A673 (cell line): ENCODE results near the gene EMCN. TPM values are rescaled to one million over a fixed set of nuclear protein-coding genes. Genes with fewer than 3 reads are reported as not detected.

Experiments
- BruUV-seq: library from RNA; stranded (reverse); fragments of 400-500 nt; replicated peaks from 2 replicates; lab custom pipeline; 2021; lab: Mats Ljungman, UMichigan
- CTCF ChIA-PET: fragments of 300-600 bp; sonication (Branson Sonifier 250); formaldehyde crosslinking; loops from one replicate; lab custom pipeline; 2022; ENCODE audit warnings: antibody characterized with exemption; lab: Charles Lee
- POLR2A ChIA-PET: fragments of 300-600 bp; sonication (Branson Sonifier 250); formaldehyde crosslinking; loops from one replicate; lab custom pipeline; 2022; ENCODE audit warnings: antibody characterized with exemption; ENCODE audit not compliant: low non-redundant PET; lab: Charles Lee
- DNase-seq: peaks from one replicate; pipeline ENCODE4 v3.0.0-alpha.2; 2015; ENCODE audit warnings: low spot score
- H3K27ac ChIP-seq: fragments of 200-600 bp; sonication (generic); 2 replicates; pipeline ENCODE4 v1.5.1; 2016; ENCODE audit warnings: mixed run types, low read depth, mild to moderate bottlenecking, mixed read lengths, antibody characterized with exemption, low read length; ENCODE audit not compliant: poor library complexity, severe bottlenecking
- H3K27me3 ChIP-seq: fragments of 200-600 bp; sonication (generic); replicated peaks from 2 replicates; pipeline ENCODE4 v1.6.1; 2017; ENCODE audit warnings: mixed run types, low read depth, mild to moderate bottlenecking, mixed read lengths, antibody characterized with exemption, low read length; ENCODE audit not compliant: insufficient read depth, poor library complexity
- H3K36me3 ChIP-seq: fragments of 200-600 bp; sonication (generic); 2 replicates; pipeline ENCODE4 v1.6.1; 2016; ENCODE audit warnings: mixed run types, mild to moderate bottlenecking, mixed read lengths, antibody characterized with exemption, low read length; ENCODE audit not compliant: insufficient read depth, poor library complexity, severe bottlenecking
- H3K4me1 ChIP-seq: fragments of 200-600 bp; sonication (generic); 2 replicates; pipeline ENCODE4 v1.6.1; 2017; ENCODE audit warnings: mixed run types, mild to moderate bottlenecking, mixed read lengths, antibody characterized with exemption, low read length; ENCODE audit not compliant: insufficient read depth, poor library complexity, severe bottlenecking
- H3K4me3 ChIP-seq: fragments of 200-600 bp; sonication (generic); 2 replicates; pipeline ENCODE4 v1.5.1; 2016; ENCODE audit warnings: low read depth, mixed run types, mild to moderate bottlenecking, mixed read lengths, low read length; ENCODE audit not compliant: poor library complexity, severe bottlenecking
- H3K9me3 ChIP-seq: fragments of 200-600 bp; sonication (generic); 2 replicates; pipeline ENCODE4 v1.6.1; 2016; ENCODE audit warnings: mixed run types, low read depth, mild to moderate bottlenecking, mixed read lengths, antibody characterized with exemption, low read length; ENCODE audit not compliant: poor library complexity, severe bottlenecking
- EZH2 ChIP-seq: fragments of 200-600 bp; sonication (generic); IDR thresholded peaks from 2 replicates; pipeline ENCODE4 v1.6.1; 2017; ENCODE audit warnings: borderline replicate concordance, low read depth, mild to moderate bottlenecking, mixed read lengths, antibody characterized with exemption, low read length; ENCODE audit not compliant: poor library complexity, severe bottlenecking
- intact Hi-C: fragments of 100-400 bp; cut with micrococcal nuclease; formaldehyde crosslinking; loops from one replicate; pipeline ENCODE4 v1.10.0; 2022; ENCODE audit not compliant: unreplicated experiment
- total RNA-seq: library from RNA; stranded (reverse); gene quantifications from 2 replicates; pipeline ENCODE4 v1.2.3, GENCODE V29; 2021
- TF ChIP-seq, protein P1 (sequence below): fragments of 300-800, 200-600 bp; sonication (generic); conservative IDR thresholded peaks from 2 replicates; pipeline ENCODE4 v1.5.1; 2017; ENCODE audit warnings: low read depth, mild to moderate bottlenecking, antibody characterized with exemption, low read length, moderate library complexity, mixed read lengths

Gene EMCN
- total RNA-seq, 1 experiment from 2014 or later: 7.8 TPM

DNA sequence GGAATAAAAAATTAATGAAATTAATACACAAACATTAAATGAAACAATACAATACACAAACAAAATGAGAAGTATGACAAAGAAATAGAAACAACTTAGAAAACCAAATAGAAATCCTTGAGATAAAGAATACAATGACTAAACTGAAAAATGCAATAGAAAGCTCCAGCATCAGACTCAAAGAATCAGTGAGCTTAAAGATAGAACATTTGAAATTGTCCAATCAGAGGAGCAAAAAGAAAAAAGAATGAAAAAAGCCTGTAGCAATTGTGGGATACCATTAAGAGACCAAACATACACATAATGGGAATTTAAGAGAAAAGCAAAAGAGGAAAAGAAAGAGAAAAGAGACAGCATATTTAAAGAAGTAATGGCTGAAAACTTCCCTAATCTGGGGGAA is 25.7 kb downstream of the EMCN start:
- H3K36me3 ChIP-seq: no peaks in the 10 kb centered on the region
- DNase-seq: no peak
- intact Hi-C loops: no loop called here
- BruUV-seq: no TSS peak
- H3K27me3 ChIP-seq: no peaks in the 10 kb centered on the region
- H3K9me3 ChIP-seq: peaks cover 18% of the 10 kb centered on the region
- POLR2A ChIA-PET: no interaction called here
- CTCF ChIA-PET: no interaction called here
- no peak for TF ChIP-seq EZH2
- TF ChIP-seq, protein P1, sequence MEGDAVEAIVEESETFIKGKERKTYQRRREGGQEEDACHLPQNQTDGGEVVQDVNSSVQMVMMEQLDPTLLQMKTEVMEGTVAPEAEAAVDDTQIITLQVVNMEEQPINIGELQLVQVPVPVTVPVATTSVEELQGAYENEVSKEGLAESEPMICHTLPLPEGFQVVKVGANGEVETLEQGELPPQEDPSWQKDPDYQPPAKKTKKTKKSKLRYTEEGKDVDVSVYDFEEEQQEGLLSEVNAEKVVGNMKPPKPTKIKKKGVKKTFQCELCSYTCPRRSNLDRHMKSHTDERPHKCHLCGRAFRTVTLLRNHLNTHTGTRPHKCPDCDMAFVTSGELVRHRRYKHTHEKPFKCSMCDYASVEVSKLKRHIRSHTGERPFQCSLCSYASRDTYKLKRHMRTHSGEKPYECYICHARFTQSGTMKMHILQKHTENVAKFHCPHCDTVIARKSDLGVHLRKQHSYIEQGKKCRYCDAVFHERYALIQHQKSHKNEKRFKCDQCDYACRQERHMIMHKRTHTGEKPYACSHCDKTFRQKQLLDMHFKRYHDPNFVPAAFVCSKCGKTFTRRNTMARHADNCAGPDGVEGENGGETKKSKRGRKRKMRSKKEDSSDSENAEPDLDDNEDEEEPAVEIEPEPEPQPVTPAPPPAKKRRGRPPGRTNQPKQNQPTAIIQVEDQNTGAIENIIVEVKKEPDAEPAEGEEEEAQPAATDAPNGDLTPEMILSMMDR: no peak
- no peak overlapping the region for H3K4me3 ChIP-seq
- no peak overlapping the region for H3K27ac ChIP-seq
- H3K4me1 ChIP-seq: peaks cover 22% of the 10 kb centered on the region

DNA sequence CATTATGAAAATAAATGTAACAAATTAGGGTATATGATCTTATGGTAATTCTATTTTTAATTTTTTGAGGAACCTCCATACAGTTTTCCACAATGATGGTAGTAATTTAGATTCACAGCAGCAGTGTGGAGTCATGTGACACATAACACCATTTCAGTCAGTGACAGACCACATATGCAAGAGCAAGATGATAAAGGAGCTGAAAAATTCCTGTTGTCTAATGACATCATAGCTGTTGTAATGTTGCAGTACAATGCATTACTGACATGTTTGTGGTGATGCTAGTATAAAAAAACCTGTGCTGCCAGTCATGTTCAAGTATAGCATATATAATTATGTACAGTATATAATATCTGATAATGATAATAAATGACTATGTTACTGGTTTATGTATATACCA is 28.5 kb downstream of the EMCN start:
- intact Hi-C loops: no loop called here
- Histone ChIP-seq H3K9me3 (peaks cover 18% of the 10 kb centered on the region), H3K27ac (no peak overlapping the region), H3K36me3 (no peaks in the 10 kb centered on the region), H3K4me3 (no peak overlapping the region), H3K27me3 (no peaks in the 10 kb centered on the region), H3K4me1 (no peaks in the 10 kb centered on the region)
- no peak for TF ChIP-seq EZH2
- TF ChIP-seq, protein P1: no peak
- BruUV-seq: no TSS peak
- POLR2A ChIA-PET: interaction anchor here (0.7 kb wide), 1 partner anchor 595 kb away, joined by 6 read pairs; no protein-coding TSS in a partner anchor
- CTCF ChIA-PET: no interaction called here
- no peak for DNase-seq

- Histone ChIP-seq H3K4me3 (no peak overlapping the region), H3K4me1 (no peaks in the 10 kb centered on the region), H3K27me3 (no peaks in the 10 kb centered on the region), H3K9me3 (peaks cover 3% of the 10 kb centered on the region), H3K27ac (no peak overlapping the region), H3K36me3 (no peaks in the 10 kb centered on the region)
- ChIA-PET POLR2A (no interaction called here), CTCF (no interaction called here)
- TF ChIP-seq, protein P1: no peak
- no peak for TF ChIP-seq EZH2
- intact Hi-C loops: no loop called here
- no TSS peak for BruUV-seq
- no peak for DNase-seq
Observed at GRCh38 chr4:100486496-100486895, 31.3 kb downstream of the EMCN start.
